Fibroblast of lung (primary cell): ENCODE data around the gene CAMTA1.

ENCODE experiments used
- EZH2 ChIP-seq: IDR thresholded peaks from 2 replicates; pipeline ENCODE4 v1.5.1; 2012; ENCODE audit warnings: low read length, control low read depth, mild to moderate bottlenecking; ENCODE audit errors: missing control alignments
- TF ChIP-seq, protein P1 (sequence below), 2 donors: IDR thresholded peaks in 1 of 2; conservative IDR thresholded peaks in 1 of 2; 1 replicate in 1 of 2; 2 replicates in 1 of 2; pipeline ENCODE4 v1.5.1; 2011 to 2012; ENCODE audit warnings: low read length in 2 of 2, control low read depth in 1 of 2, inconsistent platforms in 1 of 2, low read depth in 1 of 2, mild to moderate bottlenecking in 1 of 2

DNA sequence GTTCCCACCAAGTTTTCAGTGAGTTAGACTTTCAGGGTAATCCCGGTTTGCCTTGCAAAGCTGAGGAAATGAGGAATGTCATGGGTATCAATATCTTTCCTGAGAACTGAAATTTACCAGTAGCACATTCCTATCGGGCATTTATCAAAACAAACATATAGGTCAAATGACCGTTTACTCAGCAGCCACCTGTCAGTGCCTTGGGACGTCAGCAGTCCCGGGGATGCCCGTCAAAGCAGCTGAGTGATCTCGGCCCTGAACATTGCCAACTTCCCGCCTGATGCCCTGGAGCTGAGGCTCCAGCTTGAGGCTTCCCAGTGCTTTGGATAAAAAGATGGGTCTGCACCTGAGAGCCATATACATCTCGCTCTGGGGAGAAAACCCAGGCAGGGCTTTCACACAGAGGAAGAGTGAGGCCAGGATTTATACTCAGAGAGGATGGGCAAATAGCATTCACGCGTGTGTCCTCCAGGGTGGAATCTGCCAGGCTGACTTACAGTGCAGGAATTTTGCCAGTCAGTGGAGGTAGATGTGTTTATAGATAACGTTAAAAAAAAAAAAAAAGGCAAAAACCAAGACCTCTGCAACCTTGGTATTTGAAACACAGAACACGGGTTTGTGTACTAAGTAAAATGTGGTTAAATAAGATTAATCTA is 550.1 kb downstream of the CAMTA1 start:
- TF ChIP-seq, protein P1, sequence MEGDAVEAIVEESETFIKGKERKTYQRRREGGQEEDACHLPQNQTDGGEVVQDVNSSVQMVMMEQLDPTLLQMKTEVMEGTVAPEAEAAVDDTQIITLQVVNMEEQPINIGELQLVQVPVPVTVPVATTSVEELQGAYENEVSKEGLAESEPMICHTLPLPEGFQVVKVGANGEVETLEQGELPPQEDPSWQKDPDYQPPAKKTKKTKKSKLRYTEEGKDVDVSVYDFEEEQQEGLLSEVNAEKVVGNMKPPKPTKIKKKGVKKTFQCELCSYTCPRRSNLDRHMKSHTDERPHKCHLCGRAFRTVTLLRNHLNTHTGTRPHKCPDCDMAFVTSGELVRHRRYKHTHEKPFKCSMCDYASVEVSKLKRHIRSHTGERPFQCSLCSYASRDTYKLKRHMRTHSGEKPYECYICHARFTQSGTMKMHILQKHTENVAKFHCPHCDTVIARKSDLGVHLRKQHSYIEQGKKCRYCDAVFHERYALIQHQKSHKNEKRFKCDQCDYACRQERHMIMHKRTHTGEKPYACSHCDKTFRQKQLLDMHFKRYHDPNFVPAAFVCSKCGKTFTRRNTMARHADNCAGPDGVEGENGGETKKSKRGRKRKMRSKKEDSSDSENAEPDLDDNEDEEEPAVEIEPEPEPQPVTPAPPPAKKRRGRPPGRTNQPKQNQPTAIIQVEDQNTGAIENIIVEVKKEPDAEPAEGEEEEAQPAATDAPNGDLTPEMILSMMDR (conservative IDR thresholded peaks at IDR 0.05 in 1 of 2, IDR thresholded peaks at IDR 0.05 in 1 of 2; ENCODE audit: low read depth in 1 of 2, low read length in 2 of 2): no peak
- no peak for TF ChIP-seq EZH2
